H1 (cell line): ENCODE data around the gene NRXN2. TPM values are rescaled to one million over a fixed set of nuclear protein-coding genes. Genes with fewer than 3 reads are reported as not detected.

Experiments
- TEAD4 ChIP-seq: IDR thresholded peaks from 2 replicates; pipeline ENCODE4 v1.6.1; 2012; ENCODE audit warnings: low read depth, low read length, inconsistent platforms, mixed read lengths
- polyA plus RNA-seq, 7 experiments: library from polyadenylated mRNA; depleted of rRNA in 3 of 7; stranded (reverse) in 5 of 7; unstranded in 2 of 7; fragments of >200 nt in 5 of 7; fragments of 200-250 nt in 2 of 7; gene quantifications; 1 replicate in 5 of 7; 2 replicates in 1 of 7; 4 replicates in 1 of 7; pipeline versions ENCODE4 v1.2.1 to v1.2.3, GENCODE V29; 2011 to 2013; ENCODE audit warnings: missing spikeins in 2 of 7, mixed read lengths in 2 of 7
- total RNA-seq: library from RNA; stranded (reverse); fragmentation: NEBNext Ultra II Directional; extraction: Animal tissue kit (Norgen Biotek cat#: 25700); gene quantifications from 2 replicates; pipeline ENCODE4 v1.2.1, GENCODE V29; 2021

The NRXN2 gene
- total and polyA plus RNA-seq, 2 of the 8 experiments (the other 6 are each of a cell fraction or from before 2014, with no cell fraction given) = 1.3 to 11.5 TPM

DNA sequence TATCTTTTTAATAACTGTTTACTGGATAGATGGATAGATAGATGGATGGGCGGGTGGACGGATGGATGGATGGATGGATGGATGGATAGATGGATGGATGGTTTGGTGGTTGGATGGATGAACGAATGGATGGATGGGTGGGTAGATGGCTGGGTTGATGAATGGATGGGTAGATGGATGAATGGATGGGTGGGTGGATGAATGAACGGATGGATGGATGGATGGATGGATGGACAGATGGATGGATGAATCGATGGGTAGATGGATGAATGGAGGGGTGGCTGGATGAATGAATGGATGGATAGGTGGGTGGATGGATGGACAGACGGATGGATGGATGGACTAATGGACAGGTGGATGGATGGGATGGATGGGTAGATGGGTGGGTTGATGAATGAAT is 145.8 kb downstream of the NRXN2 start (continued):
- no peak for TF ChIP-seq TEAD4
